HEK293 (cell line): ENCODE measurements around the gene TSPO.

Experiments used
- REPIN1 ChIP-seq: fragments of 450-650 bp; formaldehyde crosslinking; IDR thresholded peaks from 2 replicates; pipeline ENCODE4 v1.5.1; 2017; ENCODE audit warnings: missing biosample characterization, missing genetic modification characterization, low read depth
- TCF7L2 ChIP-seq: IDR thresholded peaks from 2 replicates; pipeline ENCODE4 v1.6.1; 2011; ENCODE audit warnings: low read depth, mild to moderate bottlenecking, inconsistent platforms, low read length, moderate library complexity, borderline replicate concordance
- ZBTB1 ChIP-seq: fragments of 450-650 bp; formaldehyde crosslinking; IDR thresholded peaks from 2 replicates; pipeline ENCODE4 v1.5.1; 2016; ENCODE audit warnings: missing biosample characterization, missing genetic modification characterization
- ZBTB21 ChIP-seq: fragments of 450-650 bp; formaldehyde crosslinking; IDR thresholded peaks from 2 replicates; pipeline ENCODE4 v1.5.1; 2017; ENCODE audit warnings: missing biosample characterization, missing genetic modification characterization
- ZBTB8A ChIP-seq: fragments of 450-650 bp; formaldehyde crosslinking; IDR thresholded peaks from 2 replicates; pipeline ENCODE4 v1.5.1; 2016; ENCODE audit warnings: missing biosample characterization, missing genetic modification characterization
- ZNF121 ChIP-seq: fragments of 450-650 bp; formaldehyde crosslinking; IDR thresholded peaks from 2 replicates; pipeline ENCODE4 v1.5.1; 2016; ENCODE audit warnings: missing biosample characterization, missing genetic modification characterization
- ZNF211 ChIP-seq: fragments of 450-650 bp; formaldehyde crosslinking; IDR thresholded peaks from 2 replicates; pipeline ENCODE4 v1.5.1; 2016; ENCODE audit warnings: low read depth, missing biosample characterization, missing genetic modification characterization
- ZNF585B ChIP-seq: fragments of 450-650 bp; formaldehyde crosslinking; IDR thresholded peaks from 2 replicates; pipeline ENCODE4 v1.5.1; 2016; ENCODE audit warnings: missing biosample characterization, missing genetic modification characterization
- TF ChIP-seq, protein P1 (sequence below): fragments of 450-650 bp; formaldehyde crosslinking; IDR thresholded peaks from 2 replicates; pipeline ENCODE4 v1.5.1; 2016; ENCODE audit warnings: missing biosample characterization, missing genetic modification characterization
- TF ChIP-seq, protein P2 (sequence below): fragments of 450-650 bp; formaldehyde crosslinking; IDR thresholded peaks from 2 replicates; pipeline ENCODE4 v1.5.1; 2016; ENCODE audit warnings: missing biosample characterization, missing genetic modification characterization
- TF ChIP-seq, protein P3 (sequence below): fragments of 450-650 bp; formaldehyde crosslinking; IDR thresholded peaks from 2 replicates; pipeline ENCODE4 v1.5.1; 2016; ENCODE audit warnings: missing biosample characterization, missing genetic modification characterization
- TF ChIP-seq, protein P4 (sequence below): fragments of 450-650 bp; formaldehyde crosslinking; IDR thresholded peaks from 2 replicates; pipeline ENCODE4 v1.5.1; 2016; ENCODE audit warnings: missing biosample characterization, missing genetic modification characterization

DNA sequence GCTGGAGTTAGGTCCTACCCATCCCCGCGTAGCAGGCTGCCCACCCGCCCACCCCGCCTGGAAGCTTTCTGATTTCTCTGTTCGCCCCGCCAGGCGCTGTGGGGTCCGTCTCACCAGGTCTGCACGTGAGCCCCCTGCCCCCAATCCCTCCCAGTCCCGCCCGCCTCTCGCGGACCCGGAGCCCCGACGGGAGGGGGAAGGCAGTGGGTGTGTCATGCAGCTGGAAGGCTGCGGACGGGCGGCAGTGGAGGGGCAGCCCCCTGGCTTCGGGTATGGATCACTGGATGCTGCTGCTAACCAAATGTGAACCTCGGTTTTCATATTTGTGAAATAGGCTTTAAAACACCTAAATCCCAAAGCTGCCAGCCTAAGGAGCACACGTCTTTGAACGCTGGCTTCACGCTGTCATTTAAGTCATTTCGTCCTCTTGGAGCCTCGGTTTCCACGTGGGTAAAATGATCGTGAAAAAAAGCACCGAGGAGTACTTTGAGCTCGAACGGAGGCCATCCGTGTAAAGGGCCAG lies 41.4 kb upstream of the TSPO start:
- TF ChIP-seq REPIN1 (tag by site-specific recombination) (no peak), ZNF585B (tag by site-specific recombination) (no peak), TCF7L2 (no peak), ZBTB21 (tag by site-specific recombination) (no peak), ZBTB1 (tag by site-specific recombination) (no peak), ZNF211 (tag by site-specific recombination) (no peak), ZBTB8A (tag by site-specific recombination) (no peak), ZNF121 (tag by site-specific recombination) (no peak)
- TF ChIP-seq, protein P1, sequence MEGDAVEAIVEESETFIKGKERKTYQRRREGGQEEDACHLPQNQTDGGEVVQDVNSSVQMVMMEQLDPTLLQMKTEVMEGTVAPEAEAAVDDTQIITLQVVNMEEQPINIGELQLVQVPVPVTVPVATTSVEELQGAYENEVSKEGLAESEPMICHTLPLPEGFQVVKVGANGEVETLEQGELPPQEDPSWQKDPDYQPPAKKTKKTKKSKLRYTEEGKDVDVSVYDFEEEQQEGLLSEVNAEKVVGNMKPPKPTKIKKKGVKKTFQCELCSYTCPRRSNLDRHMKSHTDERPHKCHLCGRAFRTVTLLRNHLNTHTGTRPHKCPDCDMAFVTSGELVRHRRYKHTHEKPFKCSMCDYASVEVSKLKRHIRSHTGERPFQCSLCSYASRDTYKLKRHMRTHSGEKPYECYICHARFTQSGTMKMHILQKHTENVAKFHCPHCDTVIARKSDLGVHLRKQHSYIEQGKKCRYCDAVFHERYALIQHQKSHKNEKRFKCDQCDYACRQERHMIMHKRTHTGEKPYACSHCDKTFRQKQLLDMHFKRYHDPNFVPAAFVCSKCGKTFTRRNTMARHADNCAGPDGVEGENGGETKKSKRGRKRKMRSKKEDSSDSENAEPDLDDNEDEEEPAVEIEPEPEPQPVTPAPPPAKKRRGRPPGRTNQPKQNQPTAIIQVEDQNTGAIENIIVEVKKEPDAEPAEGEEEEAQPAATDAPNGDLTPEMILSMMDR (tag by site-specific recombination): no peak
- TF ChIP-seq, protein P2, sequence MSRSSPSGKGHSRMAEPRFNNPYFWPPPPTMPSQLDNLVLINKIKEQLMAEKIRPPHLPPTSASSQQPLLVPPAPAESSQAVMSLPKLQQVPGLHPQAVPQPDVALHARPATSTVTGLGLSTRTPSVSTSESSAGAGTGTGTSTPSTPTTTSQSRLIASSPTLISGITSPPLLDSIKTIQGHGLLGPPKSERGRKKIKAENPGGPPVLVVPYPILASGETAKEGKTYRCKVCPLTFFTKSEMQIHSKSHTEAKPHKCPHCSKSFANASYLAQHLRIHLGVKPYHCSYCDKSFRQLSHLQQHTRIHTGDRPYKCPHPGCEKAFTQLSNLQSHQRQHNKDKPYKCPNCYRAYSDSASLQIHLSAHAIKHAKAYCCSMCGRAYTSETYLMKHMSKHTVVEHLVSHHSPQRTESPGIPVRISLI (tag by site-specific recombination): no peak
- TF ChIP-seq, protein P3, sequence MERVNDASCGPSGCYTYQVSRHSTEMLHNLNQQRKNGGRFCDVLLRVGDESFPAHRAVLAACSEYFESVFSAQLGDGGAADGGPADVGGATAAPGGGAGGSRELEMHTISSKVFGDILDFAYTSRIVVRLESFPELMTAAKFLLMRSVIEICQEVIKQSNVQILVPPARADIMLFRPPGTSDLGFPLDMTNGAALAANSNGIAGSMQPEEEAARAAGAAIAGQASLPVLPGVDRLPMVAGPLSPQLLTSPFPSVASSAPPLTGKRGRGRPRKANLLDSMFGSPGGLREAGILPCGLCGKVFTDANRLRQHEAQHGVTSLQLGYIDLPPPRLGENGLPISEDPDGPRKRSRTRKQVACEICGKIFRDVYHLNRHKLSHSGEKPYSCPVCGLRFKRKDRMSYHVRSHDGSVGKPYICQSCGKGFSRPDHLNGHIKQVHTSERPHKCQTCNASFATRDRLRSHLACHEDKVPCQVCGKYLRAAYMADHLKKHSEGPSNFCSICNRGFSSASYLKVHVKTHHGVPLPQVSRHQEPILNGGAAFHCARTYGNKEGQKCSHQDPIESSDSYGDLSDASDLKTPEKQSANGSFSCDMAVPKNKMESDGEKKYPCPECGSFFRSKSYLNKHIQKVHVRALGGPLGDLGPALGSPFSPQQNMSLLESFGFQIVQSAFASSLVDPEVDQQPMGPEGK: peak; percentile 12; the same call in 1 of the 2 replicates
- TF ChIP-seq, protein P4, sequence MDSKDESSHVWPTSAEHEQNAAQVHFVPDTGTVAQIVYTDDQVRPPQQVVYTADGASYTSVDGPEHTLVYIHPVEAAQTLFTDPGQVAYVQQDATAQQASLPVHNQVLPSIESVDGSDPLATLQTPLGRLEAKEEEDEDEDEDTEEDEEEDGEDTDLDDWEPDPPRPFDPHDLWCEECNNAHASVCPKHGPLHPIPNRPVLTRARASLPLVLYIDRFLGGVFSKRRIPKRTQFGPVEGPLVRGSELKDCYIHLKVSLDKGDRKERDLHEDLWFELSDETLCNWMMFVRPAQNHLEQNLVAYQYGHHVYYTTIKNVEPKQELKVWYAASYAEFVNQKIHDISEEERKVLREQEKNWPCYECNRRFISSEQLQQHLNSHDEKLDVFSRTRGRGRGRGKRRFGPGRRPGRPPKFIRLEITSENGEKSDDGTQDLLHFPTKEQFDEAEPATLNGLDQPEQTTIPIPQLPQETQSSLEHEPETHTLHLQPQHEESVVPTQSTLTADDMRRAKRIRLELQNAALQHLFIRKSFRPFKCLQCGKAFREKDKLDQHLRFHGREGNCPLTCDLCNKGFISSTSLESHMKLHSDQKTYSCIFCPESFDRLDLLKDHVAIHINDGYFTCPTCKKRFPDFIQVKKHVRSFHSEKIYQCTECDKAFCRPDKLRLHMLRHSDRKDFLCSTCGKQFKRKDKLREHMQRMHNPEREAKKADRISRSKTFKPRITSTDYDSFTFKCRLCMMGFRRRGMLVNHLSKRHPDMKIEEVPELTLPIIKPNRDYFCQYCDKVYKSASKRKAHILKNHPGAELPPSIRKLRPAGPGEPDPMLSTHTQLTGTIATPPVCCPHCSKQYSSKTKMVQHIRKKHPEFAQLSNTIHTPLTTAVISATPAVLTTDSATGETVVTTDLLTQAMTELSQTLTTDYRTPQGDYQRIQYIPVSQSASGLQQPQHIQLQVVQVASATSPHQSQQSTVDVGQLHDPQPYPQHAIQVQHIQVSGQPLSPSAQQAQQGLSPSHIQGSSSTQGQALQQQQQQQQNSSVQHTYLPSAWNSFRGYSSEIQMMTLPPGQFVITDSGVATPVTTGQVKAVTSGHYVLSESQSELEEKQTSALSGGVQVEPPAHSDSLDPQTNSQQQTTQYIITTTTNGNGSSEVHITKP (tag by site-specific recombination): no peak
